Thyroid gland (tissue), 4 donors: ENCODE measurements around the gene PCIF1. TPM values are rescaled to one million over a fixed set of nuclear protein-coding genes. Genes with fewer than 3 reads are reported as not detected.

Experiments
- DNase-seq, 2 donors: peaks; one replicate each; pipeline ENCODE4 v3.0.0-alpha.2; 2019
- H3K27ac ChIP-seq, 3 donors: fragments of 200-600 bp; sonication (generic); 1 replicate in 2 of 3; 2 replicates in 1 of 3; pipeline ENCODE4 v1.5.1; 2016 to 2019; ENCODE audit warnings: mild to moderate bottlenecking in 1 of 3, moderate library complexity in 1 of 3
- H3K27me3 ChIP-seq: fragments of 200-600 bp; sonication (generic); one replicate; pipeline ENCODE4 v1.5.1; 2019
- H3K36me3 ChIP-seq, 2 donors: fragments of 200-600 bp; sonication (generic); one replicate each; pipeline ENCODE4 v1.5.1; 2016 to 2019
- H3K4me1 ChIP-seq, 2 donors: fragments of 200-600 bp; sonication (generic); one replicate each; pipeline ENCODE4 v1.5.1; 2017 to 2019
- H3K4me3 ChIP-seq, 3 donors: fragments of 200-600 bp; sonication (generic); replicated peaks in 1 of 3; 1 replicate in 2 of 3; 2 replicates in 1 of 3; pipeline ENCODE4 v1.5.1; 2016; ENCODE audit warnings: mild to moderate bottlenecking in 1 of 3
- H3K9me3 ChIP-seq: fragments of 200-600 bp; sonication (generic); one replicate; pipeline ENCODE4 v1.5.1; 2017
- POLR2A ChIP-seq, 2 donors: fragments of 450-650 bp; IDR thresholded peaks; one replicate each; pipeline ENCODE4 v1.6.1; 2017; ENCODE audit warnings: antibody characterized with exemption in 2 of 2, mild to moderate bottlenecking in 2 of 2, moderate library complexity in 1 of 2
- WGBS, 2 donors: methylation state at CpG; one replicate each; pipeline ENCODE4 v1.1.5; 2017; 5-methylcytosine and 5-hydroxymethylcytosine counted together
- intact Hi-C: fragments of 100-400 bp; cut with DNase I; formaldehyde crosslinking; loops from one replicate; pipeline ENCODE4 v1.15.1; 2023
- total RNA-seq, 4 donors: library from RNA; depleted of rRNA; stranded (reverse); fragments of >200 nt; gene quantifications; one replicate each; pipeline ENCODE4 v1.2.3, GENCODE V29; 2016
- TF ChIP-seq, protein P1 (sequence below), 6 experiments: fragments of 200-600 bp in 3 of 6; fragments of 450-650 bp in 3 of 6; sonication (generic) in 3 of 6; IDR thresholded peaks; one replicate each; pipeline ENCODE4 v1.5.1; 2016 to 2019; ENCODE audit warnings: antibody characterized with exemption in 6 of 6, mild to moderate bottlenecking in 2 of 6, inconsistent platforms in 1 of 6, moderate library complexity in 1 of 6

PCIF1 gene
- total RNA-seq, 4 donors from 2014 or later = 28.1 to 63.6 (median 49.1) TPM

- no peak overlapping the region for H3K4me3 ChIP-seq
- no peaks in the 10 kb centered on the region for H3K27me3 ChIP-seq
- no peaks in the 10 kb centered on the region for H3K9me3 ChIP-seq
- intact Hi-C loops = no loop called here
- peak overlapping the region in 2 of 3 donors; percentile 100 for H3K27ac ChIP-seq
- DNase-seq = no peak
- TF ChIP-seq POLR2A (IDR thresholded peaks at IDR 0.05) = no peak
- TF ChIP-seq, protein P1, sequence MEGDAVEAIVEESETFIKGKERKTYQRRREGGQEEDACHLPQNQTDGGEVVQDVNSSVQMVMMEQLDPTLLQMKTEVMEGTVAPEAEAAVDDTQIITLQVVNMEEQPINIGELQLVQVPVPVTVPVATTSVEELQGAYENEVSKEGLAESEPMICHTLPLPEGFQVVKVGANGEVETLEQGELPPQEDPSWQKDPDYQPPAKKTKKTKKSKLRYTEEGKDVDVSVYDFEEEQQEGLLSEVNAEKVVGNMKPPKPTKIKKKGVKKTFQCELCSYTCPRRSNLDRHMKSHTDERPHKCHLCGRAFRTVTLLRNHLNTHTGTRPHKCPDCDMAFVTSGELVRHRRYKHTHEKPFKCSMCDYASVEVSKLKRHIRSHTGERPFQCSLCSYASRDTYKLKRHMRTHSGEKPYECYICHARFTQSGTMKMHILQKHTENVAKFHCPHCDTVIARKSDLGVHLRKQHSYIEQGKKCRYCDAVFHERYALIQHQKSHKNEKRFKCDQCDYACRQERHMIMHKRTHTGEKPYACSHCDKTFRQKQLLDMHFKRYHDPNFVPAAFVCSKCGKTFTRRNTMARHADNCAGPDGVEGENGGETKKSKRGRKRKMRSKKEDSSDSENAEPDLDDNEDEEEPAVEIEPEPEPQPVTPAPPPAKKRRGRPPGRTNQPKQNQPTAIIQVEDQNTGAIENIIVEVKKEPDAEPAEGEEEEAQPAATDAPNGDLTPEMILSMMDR (IDR thresholded peaks at IDR 0.05) = peak in 4 of 6 experiments; percentile 17 to 49 (median 34)
- 53 to 55% methylated on average over 6 of the region's 6 CpGs for WGBS, 2 donors
- H3K36me3 ChIP-seq = peaks cover 31 to 34% of the 10 kb centered on the region in 2 donors
- H3K4me1 ChIP-seq = peaks cover 5 to 7% of the 10 kb centered on the region in 2 donors
These were observed 35.5 kb downstream of the PCIF1 start for GRCh38 chr20:45969712-45970634.

DNA sequence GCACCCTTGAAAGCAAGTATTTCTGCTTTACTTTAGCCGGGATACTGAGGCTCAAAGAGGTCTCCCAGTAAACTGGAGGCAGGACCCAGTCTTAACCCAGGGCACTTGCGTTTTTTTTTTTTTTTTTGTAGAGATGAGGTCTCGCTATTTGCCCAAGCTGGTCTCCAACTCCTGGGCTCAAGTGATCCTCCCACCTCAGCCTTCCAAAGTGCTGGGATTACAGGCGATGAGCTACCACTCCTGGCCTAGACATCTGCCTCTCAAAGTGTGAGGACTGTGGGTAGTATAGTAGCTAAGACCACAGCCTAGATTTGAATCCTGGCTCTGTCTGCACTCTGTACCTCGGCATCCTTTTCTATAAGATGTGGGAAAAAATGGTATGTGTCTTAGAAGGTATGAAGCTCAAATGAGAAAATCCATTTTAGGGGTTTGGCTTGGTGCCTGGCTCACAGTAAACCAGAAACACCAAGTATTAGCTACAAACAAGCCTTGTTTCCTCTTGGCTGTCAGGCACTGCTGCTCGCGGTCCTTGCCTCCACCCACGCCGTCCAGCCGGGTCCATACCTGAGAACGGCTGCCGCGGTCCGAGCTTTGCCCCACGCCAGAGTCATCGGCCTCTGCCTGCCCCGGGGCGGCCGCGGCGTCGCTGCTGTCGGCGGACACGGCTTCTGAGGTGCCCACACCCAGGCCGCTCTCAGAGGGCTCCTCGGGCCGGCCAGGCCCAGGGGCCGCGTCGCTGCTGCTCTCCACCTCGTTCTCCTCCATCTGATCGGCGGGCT is 36.4 kb downstream of the PCIF1 start:
- Histone ChIP-seq H3K27ac (peak overlapping the region; percentile 100), H3K9me3 (no peaks in the 10 kb centered on the region), H3K27me3 (no peaks in the 10 kb centered on the region), H3K4me3 (peak overlapping the region; percentile 91 to 96 (median 91)), H3K36me3 (peaks cover 22 to 25% of the 10 kb centered on the region in 2 donors), H3K4me1 (peaks cover 5 to 7% of the 10 kb centered on the region in 2 donors)
- intact Hi-C loops = no loop called here
- peak; percentile 65 to 72 for DNase-seq
- WGBS, 2 donors = 22 to 36% methylated on average over 34 of the region's 34 CpGs
- TF ChIP-seq POLR2A (IDR thresholded peaks at IDR 0.05) = no peak
- TF ChIP-seq, protein P1 (IDR thresholded peaks at IDR 0.05) = no peak

GRCh38 chr20:45971425-45971674 is 36.9 kb downstream of the PCIF1 start:
- Histone ChIP-seq H3K27me3 (no peaks in the 10 kb centered on the region), H3K4me1 (peaks cover 5 to 7% of the 10 kb centered on the region in 2 donors), H3K27ac (peak overlapping the region; percentile 100), H3K9me3 (no peaks in the 10 kb centered on the region), H3K4me3 (peak overlapping the region; percentile 91 to 96 (median 91)), H3K36me3 (peaks cover 17 to 21% of the 10 kb centered on the region in 2 donors)
- DNase-seq = no peak
- intact Hi-C loops = no loop called here
- 4 to 15% methylated on average over 7 to 14 of the region's 14 CpGs for WGBS, 2 donors
- TF ChIP-seq, protein P1 (IDR thresholded peaks at IDR 0.05) = no peak
- TF ChIP-seq POLR2A (IDR thresholded peaks at IDR 0.05) = no peak

- Histone ChIP-seq H3K4me1 (peaks cover 5 to 7% of the 10 kb centered on the region in 2 donors), H3K27ac (peak within 1 kb of the TSS; percentile 100), H3K27me3 (no peaks in the 10 kb centered on the region), H3K9me3 (no peaks in the 10 kb centered on the region), H3K36me3 (peaks cover 11 to 21% of the 10 kb centered on the region in 2 donors), H3K4me3 (peak within 1 kb of the TSS; percentile 91 to 96 (median 91))
- peak; percentile 95 for DNase-seq
- intact Hi-C loops = no loop called here
- 0% methylated on average over 7 to 38 of the region's 72 CpGs for WGBS, 2 donors
- TF ChIP-seq, protein P1 (IDR thresholded peaks at IDR 0.05) = peak in 4 of 6 experiments; percentile 16 to 48 (median 24)
- peak in 1 of 2 donors; percentile 77 for TF ChIP-seq POLR2A (IDR thresholded peaks at IDR 0.05)
These were observed 37.4 kb downstream of the PCIF1 start, which contains the start of gene ZNF335 for GRCh38 chr20:45971675-45972499. Gene ZNF335, minus strand, starts transcription at chr20:45972203. Its CDS starts 793 bp downstream, at chr20:45971410.
